OCI-LY3 (cell line): ENCODE data around the gene MIA2.
"Not testable (repeated sequence)": the region's sequence is repeated elsewhere in the genome, so short reads cannot be mapped to it uniquely, and the experiment has no call there.

Experiments
- CTCF ChIP-seq: fragments of 200-600, 300-600 bp; sonication (generic); IDR thresholded peaks from 2 replicates; pipeline ENCODE4 v1.5.1; 2014; ENCODE audit warnings: antibody characterized with exemption, low read length, low read depth
- EZH2phosphoT487 ChIP-seq: fragments of 200-600 bp; shearing (Covaris generic); IDR thresholded peaks from 2 replicates; pipeline ENCODE4 v1.6.1; 2018; ENCODE audit warnings: antibody characterized with exemption, mixed run types, low read depth

GRCh38 chr14:39231751-39232553 lies 1.8 kb upstream of the MIA2 start:
- TF ChIP-seq CTCF = peak; percentile 76
- TF ChIP-seq EZH2phosphoT487 = not testable (repeated sequence)
